Loucy (cell line): Measurements from ENCODE around the gene RIPK3.

Source experiments
- EZH2phosphoT487 ChIP-seq: fragments of 200-600 bp; IDR thresholded peaks from 2 replicates; pipeline ENCODE4 v1.6.1; 2018; ENCODE audit warnings: antibody characterized with exemption, mild to moderate bottlenecking, moderate library complexity, borderline replicate concordance
- TF ChIP-seq, protein P1 (sequence below): fragments of 200-600 bp; sonication (generic); conservative IDR thresholded peaks from 2 replicates; pipeline ENCODE4 v1.5.1; 2014; ENCODE audit warnings: mild to moderate bottlenecking, antibody characterized with exemption, low read length

- TF ChIP-seq, protein P1, sequence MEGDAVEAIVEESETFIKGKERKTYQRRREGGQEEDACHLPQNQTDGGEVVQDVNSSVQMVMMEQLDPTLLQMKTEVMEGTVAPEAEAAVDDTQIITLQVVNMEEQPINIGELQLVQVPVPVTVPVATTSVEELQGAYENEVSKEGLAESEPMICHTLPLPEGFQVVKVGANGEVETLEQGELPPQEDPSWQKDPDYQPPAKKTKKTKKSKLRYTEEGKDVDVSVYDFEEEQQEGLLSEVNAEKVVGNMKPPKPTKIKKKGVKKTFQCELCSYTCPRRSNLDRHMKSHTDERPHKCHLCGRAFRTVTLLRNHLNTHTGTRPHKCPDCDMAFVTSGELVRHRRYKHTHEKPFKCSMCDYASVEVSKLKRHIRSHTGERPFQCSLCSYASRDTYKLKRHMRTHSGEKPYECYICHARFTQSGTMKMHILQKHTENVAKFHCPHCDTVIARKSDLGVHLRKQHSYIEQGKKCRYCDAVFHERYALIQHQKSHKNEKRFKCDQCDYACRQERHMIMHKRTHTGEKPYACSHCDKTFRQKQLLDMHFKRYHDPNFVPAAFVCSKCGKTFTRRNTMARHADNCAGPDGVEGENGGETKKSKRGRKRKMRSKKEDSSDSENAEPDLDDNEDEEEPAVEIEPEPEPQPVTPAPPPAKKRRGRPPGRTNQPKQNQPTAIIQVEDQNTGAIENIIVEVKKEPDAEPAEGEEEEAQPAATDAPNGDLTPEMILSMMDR, result no peak
- TF ChIP-seq EZH2phosphoT487, result no peak
Observed at GRCh38 chr14:24313913-24314312, 25.9 kb downstream of the RIPK3 start.
